Hematopoietic multipotent progenitor cell (in vitro differentiated cells): ENCODE data around the gene COL9A1. TPM values are rescaled to one million over a fixed set of nuclear protein-coding genes. Genes with fewer than 3 reads are reported as not detected.

Experiments used
- DNase-seq, 3 donors: peaks; one replicate each; pipeline ENCODE4 v3.0.0-alpha.2; 2011 to 2015; ENCODE audit warnings: low read depth in 2 of 3, low spot score in 2 of 3
- total RNA-seq: library from RNA; depleted of rRNA; stranded (reverse); fragments of >200 nt; gene quantifications from one replicate; pipeline ENCODE4 v1.2.3, GENCODE V29; 2012

The COL9A1 gene
- total RNA-seq, 1 donor, result not detected

GRCh38 chr6:70292193-70292592 lies 10.7 kb downstream of the COL9A1 start:
- no peak for DNase-seq

GRCh38 chr6:70289299-70289698 lies 13.6 kb downstream of the COL9A1 start:
- DNase-seq, result peak in 1 of 3 donors; percentile 40

GRCh38 chr6:70286905-70287304 lies 16.0 kb downstream of the COL9A1 start:
- DNase-seq, result no peak

- DNase-seq, result no peak
Measured at GRCh38 chr6:70285201-70285600, 17.7 kb downstream of the COL9A1 start.

GRCh38 chr6:70282919-70283461 lies 19.9 kb downstream of the COL9A1 start:
- DNase-seq, result peak in 1 of 3 donors; percentile 0

GRCh38 chr6:70282312-70282918 lies 20.5 kb downstream of the COL9A1 start:
- no peak for DNase-seq

- DNase-seq, result no peak
Measured at GRCh38 chr6:70281923-70282311, 21.0 kb downstream of the COL9A1 start.

- no peak for DNase-seq
Measured at GRCh38 chr6:70280400-70280853, 22.5 kb downstream of the COL9A1 start.

GRCh38 chr6:70277470-70277869 lies 25.4 kb downstream of the COL9A1 start:
- DNase-seq, result no peak

GRCh38 chr6:70274338-70274737 lies 28.5 kb downstream of the COL9A1 start:
- DNase-seq, result no peak

GRCh38 chr6:70272071-70272470 lies 30.8 kb downstream of the COL9A1 start:
- DNase-seq, result no peak

- DNase-seq, result no peak
Measured at GRCh38 chr6:70270287-70271005, 32.4 kb downstream of the COL9A1 start.

GRCh38 chr6:70266142-70266541 lies 36.7 kb downstream of the COL9A1 start:
- DNase-seq, result no peak

- DNase-seq, result no peak
Measured at GRCh38 chr6:70264306-70264705, 38.6 kb downstream of the COL9A1 start.

- no peak for DNase-seq
Measured at GRCh38 chr6:70258483-70258882, 44.4 kb downstream of the COL9A1 start.

GRCh38 chr6:70257768-70258273 lies 45.1 kb downstream of the COL9A1 start:
- DNase-seq, result no peak

- no peak for DNase-seq
Measured at GRCh38 chr6:70254784-70255183, 48.1 kb downstream of the COL9A1 start.

- no peak for DNase-seq
Measured at GRCh38 chr6:70253923-70254322, 49.0 kb downstream of the COL9A1 start.

GRCh38 chr6:70252604-70253003 lies 50.3 kb downstream of the COL9A1 start:
- DNase-seq, result no peak

- no peak for DNase-seq
Measured at GRCh38 chr6:70246118-70246517, 56.8 kb downstream of the COL9A1 start.

- no peak for DNase-seq
Measured at GRCh38 chr6:70241991-70242420, 60.9 kb downstream of the COL9A1 start.

GRCh38 chr6:70241031-70241430 lies 61.9 kb downstream of the COL9A1 start:
- no peak for DNase-seq
